ENCODE results near the gene CAMK4. TPM values are rescaled to one million over a fixed set of nuclear protein-coding genes. Genes with fewer than 3 reads are reported as not detected.

CAMK4 gene
- total RNA-seq, 1 experiment from 2014 or later = 10.6 TPM

- TF ChIP-seq ATF3 (CRISPR knock-in tag; conservative IDR thresholded peaks at IDR 0.05) (no peak), NR1H2 (CRISPR knock-in tag; IDR thresholded peaks at IDR 0.05) (no peak), TCF7 (CRISPR knock-in tag; IDR thresholded peaks at IDR 0.05; ENCODE audit: low read depth) (no peak), ZNF121 (CRISPR knock-in tag; IDR thresholded peaks at IDR 0.05) (no peak), ZNF671 (CRISPR knock-in tag; IDR thresholded peaks at IDR 0.05) (no peak), CTCF (IDR thresholded peaks at IDR 0.05) (no peak), CDX4 (CRISPR knock-in tag; IDR thresholded peaks at IDR 0.05; ENCODE audit: borderline replicate concordance) (no peak), SMAD3 (CRISPR knock-in tag; IDR thresholded peaks at IDR 0.05; ENCODE audit: borderline replicate concordance) (no peak)
Measured at GRCh38 chr5:111463311-111463710, 239.1 kb downstream of the CAMK4 start (continued).

- Mint-ChIP-seq H3K36me3 (peaks cover 16% of the 10 kb centered on the region), H3K4me3 (no peak overlapping the region), H3K27me3 (ENCODE audit: low read depth) (no peaks in the 10 kb centered on the region), H3K27ac (no peak overlapping the region), H3K9me3 (peaks cover 40% of the 10 kb centered on the region), H3K4me1 (no peaks in the 10 kb centered on the region)
- ChIA-PET CTCF (interaction anchor here (1.1 to 1.4 kb wide), 2 partner anchors 62 to 190 kb away, joined by 4 to 7 read pairs; no protein-coding TSS in a partner anchor), POLR2A (no interaction called here)
- TF ChIP-seq ZNF232 (CRISPR knock-in tag; IDR thresholded peaks at IDR 0.05) (no peak), HMGXB4 (CRISPR knock-in tag; IDR thresholded peaks at IDR 0.05) (no peak), KAT7 (CRISPR knock-in tag; IDR thresholded peaks at IDR 0.05; ENCODE audit: borderline replicate concordance) (no peak), CREM (CRISPR knock-in tag; IDR thresholded peaks at IDR 0.05) (no peak), SMAD4 (CRISPR knock-in tag; IDR thresholded peaks at IDR 0.05) (no peak), PRRX2 (CRISPR knock-in tag; IDR thresholded peaks at IDR 0.05) (no peak), SMAD3 (CRISPR knock-in tag; IDR thresholded peaks at IDR 0.05; ENCODE audit: borderline replicate concordance) (no peak), MLX (CRISPR knock-in tag; IDR thresholded peaks at IDR 0.05) (no peak), EMX1 (CRISPR knock-in tag; IDR thresholded peaks at IDR 0.05) (no peak), E2F1 (CRISPR knock-in tag; IDR thresholded peaks at IDR 0.05) (no peak)
- DNase-seq (ENCODE audit: low spot score) (no peak), ATAC-seq (no peak; the same call in none of the 2 replicates)
Measured at GRCh38 chr5:111469293-111469896, 245.2 kb downstream of the CAMK4 start.

GRCh38 chr5:111469903-111470302, 245.7 kb downstream of the CAMK4 start:
- TF ChIP-seq SMAD4 (CRISPR knock-in tag; IDR thresholded peaks at IDR 0.05) (no peak), MLX (CRISPR knock-in tag; IDR thresholded peaks at IDR 0.05) (no peak), RORB (CRISPR knock-in tag; IDR thresholded peaks at IDR 0.05) (no peak), CBFB (CRISPR knock-in tag; IDR thresholded peaks at IDR 0.05; ENCODE audit: low read depth) (no peak), CREM (CRISPR knock-in tag; IDR thresholded peaks at IDR 0.05) (no peak), USF1 (CRISPR knock-in tag; IDR thresholded peaks at IDR 0.05) (no peak), ATF6 (CRISPR knock-in tag; IDR thresholded peaks at IDR 0.05) (no peak), MXD4 (CRISPR knock-in tag; IDR thresholded peaks at IDR 0.05; ENCODE audit: borderline replicate concordance) (no peak)
- Mint-ChIP-seq H3K27ac (no peak overlapping the region), H3K4me3 (no peak overlapping the region), H3K9me3 (peaks cover 38% of the 10 kb centered on the region), H3K36me3 (peaks cover 16% of the 10 kb centered on the region), H3K4me1 (no peaks in the 10 kb centered on the region), H3K27me3 (ENCODE audit: low read depth) (no peaks in the 10 kb centered on the region)
- ChIA-PET POLR2A (no interaction called here), CTCF (interaction anchor here (0.6 to 1.4 kb wide), 3 partner anchors 62 to 191 kb away, joined by 4 to 7 read pairs (median 4); no protein-coding TSS in a partner anchor)
- DNase-seq (ENCODE audit: low spot score) (no peak), ATAC-seq (no peak)
